SK-N-MC (cell line): ENCODE data around the gene KDM2A.

Source experiments
- EZH2 ChIP-seq: fragments of 200-600 bp; sonication (generic); IDR thresholded peaks from one replicate; pipeline ENCODE4 v1.6.1; 2017; ENCODE audit warnings: antibody characterized with exemption
- FOXP2 ChIP-seq: optimal IDR thresholded peaks from 2 replicates; pipeline ENCODE3; 2011; ENCODE audit warnings: mild to moderate bottlenecking, moderate library complexity; ENCODE audit not compliant: insufficient read depth; ENCODE audit errors: extremely low read length, control extremely low read depth
- POLR2AphosphoS5 ChIP-seq: IDR thresholded peaks from 2 replicates; pipeline ENCODE4 v1.6.1; 2012; ENCODE audit warnings: mild to moderate bottlenecking, low read depth, low read length, borderline replicate concordance

DNA sequence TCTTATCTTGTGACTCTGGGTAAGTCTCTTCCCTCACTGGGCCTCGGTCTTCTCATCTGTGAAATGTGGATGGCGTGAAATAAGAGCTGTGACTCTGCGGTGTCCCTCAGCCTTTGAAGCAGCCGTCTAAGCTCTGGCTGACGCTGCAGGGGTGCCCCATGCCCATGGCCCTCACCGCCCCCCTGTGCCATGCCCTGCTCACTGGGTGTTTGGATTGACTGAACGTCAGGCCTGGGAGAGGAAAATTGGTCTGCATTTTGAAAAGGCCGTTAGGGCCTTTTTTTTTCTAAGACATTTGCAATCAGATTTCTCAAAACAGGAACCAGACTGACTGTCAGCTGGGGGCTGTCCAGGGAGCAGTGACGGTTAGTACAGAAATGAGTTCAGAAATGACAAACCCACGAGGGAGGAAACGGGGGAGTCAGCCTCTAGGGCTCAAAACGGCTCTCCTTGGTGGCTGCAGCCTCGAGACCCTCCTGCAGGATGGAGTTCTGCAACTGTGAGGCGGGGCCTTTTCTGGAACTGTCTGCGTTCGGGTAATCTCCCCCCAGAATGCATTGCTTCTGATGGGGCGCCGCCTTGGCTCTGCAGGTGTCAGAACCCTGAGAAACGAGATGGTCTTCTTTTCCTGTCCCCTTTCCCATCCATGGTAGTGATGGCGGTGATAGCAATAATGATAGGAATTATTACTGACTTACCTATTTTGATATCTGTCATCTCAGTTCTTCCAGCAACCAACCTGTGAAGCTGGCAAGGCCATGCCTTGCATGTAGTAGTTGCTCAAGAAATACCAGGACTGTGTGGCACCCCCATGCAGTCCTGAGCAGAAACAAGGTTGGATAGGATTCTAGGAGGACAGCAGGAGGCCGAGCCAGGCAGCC lies 149.3 kb downstream of the KDM2A start:
- TF ChIP-seq EZH2 (no peak), POLR2AphosphoS5 (no peak), FOXP2 (no peak)
